GM21528 (cell line): ENCODE results near the gene TUBGCP6.

Experiments used
- ATAC-seq: cut with Tn5 transposase; IDR thresholded peaks from one replicate; pipeline ENCODE4 v1.9.1; 2021; ENCODE audit warnings: mild to moderate bottlenecking, moderate library complexity; ENCODE audit not compliant: unreplicated experiment, low FRiP score

The TUBGCP6 gene

GRCh38 chr22:50184004-50184901 lies 60.6 kb downstream of the TUBGCP6 start:
- no peak for ATAC-seq

GRCh38 chr22:50183141-50183971 lies 61.5 kb downstream of the TUBGCP6 start:
- no peak for ATAC-seq

- ATAC-seq, result no peak
These were observed 62.4 kb downstream of the TUBGCP6 start for GRCh38 chr22:50182176-50183081.

GRCh38 chr22:50180727-50181521 lies 63.9 kb downstream of the TUBGCP6 start:
- ATAC-seq, result no peak

- ATAC-seq, result no peak
These were observed 64.7 kb downstream of the TUBGCP6 start for GRCh38 chr22:50179937-50180726.

GRCh38 chr22:50178871-50179869 lies 65.7 kb downstream of the TUBGCP6 start:
- no peak for ATAC-seq

GRCh38 chr22:50178471-50178864 lies 66.4 kb downstream of the TUBGCP6 start:
- no peak for ATAC-seq

GRCh38 chr22:50177537-50178470 lies 67.0 kb downstream of the TUBGCP6 start:
- ATAC-seq, result no peak

- no peak for ATAC-seq
These were observed 67.8 kb downstream of the TUBGCP6 start for GRCh38 chr22:50176850-50177536.

GRCh38 chr22:50175921-50176849 lies 68.6 kb downstream of the TUBGCP6 start:
- no peak for ATAC-seq

GRCh38 chr22:50175191-50175461 lies 69.7 kb downstream of the TUBGCP6 start:
- ATAC-seq, result no peak

- no peak for ATAC-seq
These were observed 70.2 kb downstream of the TUBGCP6 start for GRCh38 chr22:50174382-50175190.

- ATAC-seq, result no peak
These were observed 70.9 kb downstream of the TUBGCP6 start for GRCh38 chr22:50173983-50174355.

- ATAC-seq, result no peak
These were observed 71.4 kb downstream of the TUBGCP6 start for GRCh38 chr22:50173311-50173982.
